Pancreas (tissue), 10 donors: ENCODE measurements around the gene TEF. TPM values are rescaled to one million over a fixed set of nuclear protein-coding genes. Genes with fewer than 3 reads are reported as not detected.

ENCODE experiments used
- ATAC-seq, 4 donors: fragments of 200-7000 bp; cut with Tn5 transposase; one replicate each; pipeline versions ENCODE4 v1.8.0 to v1.9.1; 2020; ENCODE audit warnings: mild to moderate bottlenecking in 4 of 4, moderate library complexity in 4 of 4
- DNase-seq, 6 donors: peaks; one replicate each; pipeline ENCODE4 v3.0.0-alpha.2; 2020
- FAIRE-seq: peaks from 2 replicates; lab custom pipeline; 2012; peaks lifted over from hg19 to GRCh38; lab: Jason Lieb, UNC
- H3K27ac ChIP-seq, 4 donors: fragments of 200-600 bp; sonication (generic); 1 replicate in 3 of 4; 2 replicates in 1 of 4; pipeline versions ENCODE4 v1.5.0 to v1.8.0; 2020
- H3K27me3 ChIP-seq, 4 donors: fragments of 200-600 bp; one replicate each; pipeline ENCODE4 v1.8.0; 2021
- H3K36me3 ChIP-seq, 3 donors: fragments of 200-600 bp; sonication (generic) in 1 of 3; one replicate each; pipeline versions ENCODE4 v1.5.0 to v1.8.0; 2020 to 2021
- H3K4me1 ChIP-seq, 3 donors: fragments of 200-600 bp; one replicate each; pipeline ENCODE4 v1.8.0; 2021
- H3K4me3 ChIP-seq, 4 donors: fragments of 200-600 bp; sonication (generic) in 2 of 4; one replicate each; pipeline versions ENCODE4 v1.5.0 to v1.8.0; 2020 to 2021
- H3K9me3 ChIP-seq, 4 donors: fragments of 200-600 bp; one replicate each; pipeline ENCODE4 v1.8.0; 2021
- WGBS, 2 donors: extraction: QIAGEN DNeasy Blood & Tissue Kit; methylation state at CpG; one replicate each; pipeline ENCODE4 v1.1.7; 2013; 5-methylcytosine and 5-hydroxymethylcytosine counted together
- intact Hi-C, 3 donors: fragments of 100-400 bp; cut with DNase I; formaldehyde crosslinking; loops; one replicate each; pipeline versions ENCODE4 v1.11.1 to v1.14.2; 2022
- polyA plus RNA-seq, 2 donors: library from polyadenylated mRNA; stranded (reverse); fragments of 200-250 nt; gene quantifications; one replicate each; pipeline ENCODE4 v1.2.3, GENCODE V29; 2013
- total RNA-seq, 6 donors: library from RNA; stranded (reverse); fragmentation: NEBNext Ultra II Directional in 4 of 6; extraction: Animal tissue kit (Norgen Biotek cat#: 25700) in 4 of 6; gene quantifications; one replicate each; pipeline versions ENCODE4 v1.2.1 to v1.2.4, GENCODE V29; 2021 to 2023
- TF ChIP-seq, protein P1 (sequence below), 4 donors: fragments of 200-600 bp; sonication (generic) in 3 of 4; IDR thresholded peaks; one replicate each; pipeline versions ENCODE4 v1.5.0 to v1.8.0; 2021; ENCODE audit warnings: antibody characterized with exemption in 4 of 4
- donor health status: healthy with polysubstance abuse.
- donor health status: DM: no; HTN: no; CAD: no; lungs with moderate emphysema.
- donor health status: DM: no; HTN: no; CAD: no.
- donor health status: control.
- donor health status: control.
- donor health status: Bipolar disorder and iron deficiency.
- donor health status: DM: yes; HTN: yes; CAD: no.
- donor health status: DM: no; HTN: no; CAD: no.
- donor health status: DM: no; HTN: no; CAD: no.
- donor health status: DM: yes; HTN: yes; CAD: no.

The TEF gene
- total and polyA plus RNA-seq, 8 donors: 8.3 to 19.6 (median 17.6) TPM

DNA sequence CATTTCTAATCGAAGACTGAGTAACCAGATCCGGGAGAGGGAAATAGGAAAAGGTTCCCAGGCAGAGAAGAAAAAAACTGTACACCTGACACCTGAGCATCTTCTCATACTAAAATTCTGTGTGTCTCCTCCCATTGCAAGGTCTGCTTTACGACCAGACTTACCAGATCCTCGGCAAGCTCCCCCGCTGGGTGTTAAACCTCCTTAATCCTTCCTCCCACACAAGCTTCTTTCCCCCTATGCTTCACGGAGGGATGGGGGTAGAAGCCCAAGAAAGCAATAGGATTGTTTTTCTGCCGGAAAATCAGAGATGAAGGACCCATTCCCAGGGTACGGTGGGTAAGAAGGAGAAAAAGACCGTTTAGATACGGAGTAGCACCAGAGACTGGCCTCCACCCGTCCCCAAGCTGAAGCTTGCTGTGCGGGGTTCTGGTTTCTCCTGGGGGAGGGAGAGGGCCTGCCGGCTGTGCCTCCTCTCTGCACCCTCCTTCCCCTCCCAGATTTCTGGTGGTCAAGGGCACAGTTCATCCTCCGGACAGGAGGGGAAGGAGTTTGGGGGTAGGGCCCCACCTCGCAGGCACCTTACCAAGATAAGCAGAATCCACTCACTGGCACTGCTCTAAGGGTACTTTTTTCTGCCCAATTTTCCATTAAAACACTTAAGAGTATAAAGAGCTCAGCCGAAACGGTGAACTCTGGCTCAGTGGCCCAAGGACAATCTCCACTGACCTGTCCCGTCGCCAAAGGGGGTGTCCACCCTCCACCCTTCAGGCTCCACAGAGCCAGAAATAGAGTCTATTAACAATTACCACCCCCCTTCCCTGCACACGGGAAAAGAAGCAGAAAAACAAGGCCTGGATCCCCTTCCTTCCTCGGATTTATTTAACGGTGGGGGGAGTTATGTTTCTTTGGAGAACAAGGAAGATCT, 63.7 kb downstream of the TEF start:
- H3K27ac ChIP-seq: peak overlapping the region; percentile 96 to 100 (median 99)
- no peaks in the 10 kb centered on the region for H3K36me3 ChIP-seq
- TF ChIP-seq, protein P1, sequence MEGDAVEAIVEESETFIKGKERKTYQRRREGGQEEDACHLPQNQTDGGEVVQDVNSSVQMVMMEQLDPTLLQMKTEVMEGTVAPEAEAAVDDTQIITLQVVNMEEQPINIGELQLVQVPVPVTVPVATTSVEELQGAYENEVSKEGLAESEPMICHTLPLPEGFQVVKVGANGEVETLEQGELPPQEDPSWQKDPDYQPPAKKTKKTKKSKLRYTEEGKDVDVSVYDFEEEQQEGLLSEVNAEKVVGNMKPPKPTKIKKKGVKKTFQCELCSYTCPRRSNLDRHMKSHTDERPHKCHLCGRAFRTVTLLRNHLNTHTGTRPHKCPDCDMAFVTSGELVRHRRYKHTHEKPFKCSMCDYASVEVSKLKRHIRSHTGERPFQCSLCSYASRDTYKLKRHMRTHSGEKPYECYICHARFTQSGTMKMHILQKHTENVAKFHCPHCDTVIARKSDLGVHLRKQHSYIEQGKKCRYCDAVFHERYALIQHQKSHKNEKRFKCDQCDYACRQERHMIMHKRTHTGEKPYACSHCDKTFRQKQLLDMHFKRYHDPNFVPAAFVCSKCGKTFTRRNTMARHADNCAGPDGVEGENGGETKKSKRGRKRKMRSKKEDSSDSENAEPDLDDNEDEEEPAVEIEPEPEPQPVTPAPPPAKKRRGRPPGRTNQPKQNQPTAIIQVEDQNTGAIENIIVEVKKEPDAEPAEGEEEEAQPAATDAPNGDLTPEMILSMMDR (IDR thresholded peaks at IDR 0.05): no peak
- H3K4me1 ChIP-seq: peaks cover 5 to 17% (median 13%) of the 10 kb centered on the region in 3 donors
- DNase-seq (peak in 5 of 6 donors; percentile 29 to 61 (median 49)), FAIRE-seq (no peak), ATAC-seq (no peak)
- peak overlapping the region; percentile 65 to 98 (median 91) for H3K4me3 ChIP-seq
- no peaks in the 10 kb centered on the region for H3K27me3 ChIP-seq
- WGBS, 2 donors: 0% methylated on average over 22 of the region's 22 CpGs
- intact Hi-C loops: loop anchor here in 1 of 3 donors (5.0 kb wide), 1 partner anchor 38 kb away; no protein-coding TSS in a partner anchor
- H3K9me3 ChIP-seq: no peaks in the 10 kb centered on the region

DNA sequence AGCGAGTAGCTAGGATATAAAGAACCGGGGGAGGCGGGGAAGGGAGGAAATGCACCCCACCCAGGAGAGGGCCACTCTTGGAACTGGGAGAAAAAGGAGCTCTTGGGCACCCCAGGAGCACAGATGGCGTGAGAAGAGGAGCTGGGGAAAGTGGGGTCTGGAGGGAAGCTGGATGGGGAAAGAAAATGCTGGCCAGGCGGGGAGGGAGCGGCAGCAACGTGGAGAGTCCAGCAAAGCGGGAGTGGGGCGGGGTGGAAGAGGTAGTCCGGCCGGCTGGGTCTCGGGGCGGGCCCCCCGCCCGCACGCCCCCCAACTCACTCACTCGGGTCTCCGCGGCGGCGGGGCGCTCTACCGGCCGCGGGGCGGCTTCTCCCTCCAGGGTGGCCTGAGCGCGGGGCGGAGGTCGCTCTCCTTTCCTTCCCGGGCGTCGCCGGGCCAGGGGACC, 64.3 kb downstream of the TEF start:
- H3K36me3 ChIP-seq: no peaks in the 10 kb centered on the region
- ATAC-seq (no peak), DNase-seq (peak; percentile 28 to 79 (median 65)), FAIRE-seq (no peak)
- peak overlapping the region; percentile 65 to 98 (median 91) for H3K4me3 ChIP-seq
- H3K27me3 ChIP-seq: no peaks in the 10 kb centered on the region
- H3K9me3 ChIP-seq: no peaks in the 10 kb centered on the region
- TF ChIP-seq, protein P1 (IDR thresholded peaks at IDR 0.05): no peak
- intact Hi-C loops: loop anchor here in 1 of 3 donors (5.0 kb wide), 1 partner anchor 39 kb away; no protein-coding TSS in a partner anchor
- H3K27ac ChIP-seq: peak overlapping the region; percentile 96 to 100 (median 99)
- peaks cover 5 to 17% (median 13%) of the 10 kb centered on the region in 3 donors for H3K4me1 ChIP-seq
- WGBS, 2 donors: 0 to 1% methylated on average over 28 to 34 of the region's 34 CpGs

DNA sequence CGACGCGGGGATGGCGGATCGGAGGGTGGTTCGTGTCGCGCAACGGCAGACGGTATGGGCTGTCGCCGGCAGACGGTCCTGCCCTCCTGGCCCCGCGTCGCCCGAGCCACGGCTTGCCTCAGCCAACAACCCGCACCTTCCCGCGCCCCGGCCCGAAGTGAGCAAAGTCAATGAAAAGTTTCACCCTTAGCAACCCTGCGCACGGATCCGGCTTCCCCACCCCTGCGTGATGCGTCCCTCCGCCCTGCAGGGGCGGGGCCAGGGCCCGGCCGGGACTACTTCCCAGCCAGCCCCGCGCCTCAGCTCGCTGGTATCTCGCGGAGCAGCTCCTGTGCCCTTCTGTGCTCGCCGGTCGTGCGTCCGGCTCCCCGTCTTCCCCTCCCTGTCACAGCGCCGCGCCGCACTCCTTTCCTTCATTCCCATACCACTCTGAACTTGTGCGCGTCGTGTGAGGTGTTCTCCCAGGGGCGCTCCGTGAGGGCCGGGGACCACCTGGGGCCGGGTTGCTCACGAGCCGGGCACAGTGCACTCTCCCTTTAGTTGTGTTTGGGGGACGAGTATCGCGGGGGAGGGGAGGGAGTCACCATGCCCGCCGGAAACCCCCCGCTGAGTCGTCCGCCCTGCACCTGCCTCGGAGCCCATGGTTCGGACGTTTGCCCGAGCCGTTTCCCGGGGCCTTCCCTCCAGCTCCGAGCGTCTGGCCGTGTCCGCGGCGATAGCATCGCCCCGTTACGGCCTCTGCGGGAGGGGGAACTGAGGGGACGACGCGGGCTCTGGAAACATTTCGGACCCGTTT, 65.1 kb downstream of the TEF start, which contains the start of gene TOB2:
Gene TOB2 (minus strand): TSS at position 163 of the 796 bp plus-strand sequence. CDS start 9,456 bp downstream, outside the sequence.
- peak within 1 kb of the TSS; percentile 65 to 98 (median 91) for H3K4me3 ChIP-seq
- ATAC-seq (peak; percentile 71 to 81 (median 74)), DNase-seq (peak; percentile 93 to 98 (median 96)), FAIRE-seq (no peak)
- intact Hi-C loops: loop anchor here in 1 of 3 donors (5.0 kb wide), 1 partner anchor 40 kb away; no protein-coding TSS in a partner anchor
- H3K4me1 ChIP-seq: peaks cover 5 to 17% (median 13%) of the 10 kb centered on the region in 3 donors
- H3K9me3 ChIP-seq: no peaks in the 10 kb centered on the region
- no peaks in the 10 kb centered on the region for H3K36me3 ChIP-seq
- TF ChIP-seq, protein P1 (IDR thresholded peaks at IDR 0.05): no peak
- H3K27me3 ChIP-seq: no peaks in the 10 kb centered on the region
- peak within 1 kb of the TSS; percentile 96 to 100 (median 99) for H3K27ac ChIP-seq
- 0 to 1% methylated on average over 85 of the region's 85 CpGs for WGBS, 2 donors

DNA sequence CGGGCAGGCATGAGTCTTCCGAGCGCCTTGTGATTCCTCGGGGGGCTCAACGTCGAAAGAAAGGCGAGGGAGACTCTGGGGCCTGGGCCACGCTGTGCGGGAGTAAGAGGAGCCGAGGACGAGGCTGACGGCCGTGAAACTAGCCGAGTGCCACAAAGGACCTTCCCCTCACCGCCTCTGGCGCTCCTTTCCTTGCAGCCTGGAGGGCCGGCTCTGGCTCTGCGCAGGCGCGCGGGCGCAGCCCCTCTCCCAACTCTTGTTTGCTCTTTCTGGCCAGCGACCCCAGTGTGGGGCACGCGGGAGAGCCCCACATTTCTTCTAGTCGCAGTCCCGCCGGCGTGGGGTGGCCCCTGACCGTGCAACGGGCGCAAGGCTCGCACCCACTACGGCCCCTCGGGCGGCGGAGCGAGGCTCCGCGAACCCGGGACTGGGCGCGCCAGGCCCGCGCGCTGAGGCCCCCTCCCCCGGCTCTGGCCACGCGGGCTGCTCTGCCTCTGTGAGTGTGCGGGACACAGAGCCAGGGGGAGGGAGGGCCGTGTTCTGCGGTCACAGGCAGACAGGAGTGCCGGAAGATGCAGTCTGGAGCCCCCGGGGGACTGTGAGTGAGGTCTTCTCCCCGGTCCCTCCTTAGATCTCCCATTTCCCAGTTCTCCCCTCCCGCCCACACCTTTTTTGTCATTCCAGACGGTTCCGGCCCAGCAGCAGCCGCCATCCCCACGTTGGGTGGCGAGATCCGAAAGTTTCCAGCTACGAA, 65.9 kb downstream of the TEF start:
- ATAC-seq (peak; percentile 24 to 48 (median 38)), FAIRE-seq (no peak), DNase-seq (peak; percentile 67 to 90 (median 73))
- intact Hi-C loops: loop anchor here in 1 of 3 donors (5.0 kb wide), 1 partner anchor 40 kb away; no protein-coding TSS in a partner anchor
- peak overlapping the region; percentile 96 to 100 (median 99) for H3K27ac ChIP-seq
- WGBS, 2 donors: 0 to 1% methylated on average over 55 to 63 of the region's 63 CpGs
- no peaks in the 10 kb centered on the region for H3K9me3 ChIP-seq
- no peaks in the 10 kb centered on the region for H3K27me3 ChIP-seq
- H3K36me3 ChIP-seq: no peaks in the 10 kb centered on the region
- H3K4me1 ChIP-seq: peaks cover 5 to 12% (median 8%) of the 10 kb centered on the region in 3 donors
- TF ChIP-seq, protein P1 (IDR thresholded peaks at IDR 0.05): no peak
- peak overlapping the region; percentile 65 to 98 (median 91) for H3K4me3 ChIP-seq
